Liver (tissue), 9 donors: ENCODE results near the gene MYO3B. TPM values are rescaled to one million over a fixed set of nuclear protein-coding genes. Genes with fewer than 3 reads are reported as not detected.

Experiments used
- DNase-seq: peaks from one replicate; pipeline ENCODE4 v3.0.0-alpha.2; 2017; ENCODE audit warnings: low spot score
- H3K27ac ChIP-seq, 2 donors: one replicate each; pipeline ENCODE4 v1.7.0; 2013; ENCODE audit warnings: inconsistent platforms in 2 of 2, low read length in 2 of 2, control low read depth in 1 of 2, low read depth in 1 of 2, mild to moderate bottlenecking in 1 of 2
- H3K27me3 ChIP-seq, 4 donors: one replicate each; pipeline versions ENCODE4 v1.6.1 to v1.7.0; 2013; ENCODE audit warnings: low read length in 3 of 4, inconsistent platforms in 1 of 4, mild to moderate bottlenecking in 1 of 4, moderate library complexity in 1 of 4; ENCODE audit not compliant: control insufficient read depth in 4 of 4, insufficient read depth in 4 of 4
- H3K36me3 ChIP-seq, 4 donors: one replicate each; pipeline versions ENCODE4 v1.6.1 to v1.7.0; 2013; ENCODE audit warnings: low read length in 3 of 4, mild to moderate bottlenecking in 3 of 4, low read depth in 1 of 4, moderate library complexity in 1 of 4; ENCODE audit not compliant: control insufficient read depth in 4 of 4, insufficient read depth in 3 of 4
- H3K4me1 ChIP-seq, 4 donors: one replicate each; pipeline versions ENCODE4 v1.6.1 to v1.7.0; 2013; ENCODE audit warnings: low read length in 3 of 4, mild to moderate bottlenecking in 3 of 4, moderate library complexity in 1 of 4; ENCODE audit not compliant: control insufficient read depth in 4 of 4, insufficient read depth in 4 of 4
- H3K4me3 ChIP-seq, 3 donors: one replicate each; pipeline versions ENCODE4 v1.6.1 to v1.7.0; 2013; ENCODE audit warnings: low read length in 3 of 3, control low read depth in 1 of 3, low read depth in 1 of 3, mild to moderate bottlenecking in 1 of 3
- H3K9ac ChIP-seq, 2 donors: one replicate each; pipeline ENCODE4 v1.7.0; 2013; ENCODE audit warnings: low read length in 2 of 2, mild to moderate bottlenecking in 2 of 2, moderate library complexity in 2 of 2, control low read depth in 1 of 2, low read depth in 1 of 2
- H3K9me3 ChIP-seq, 4 donors: one replicate each; pipeline versions ENCODE4 v1.6.1 to v1.7.0; 2013; ENCODE audit warnings: low read length in 3 of 4; ENCODE audit not compliant: control insufficient read depth in 4 of 4
- ATF3 ChIP-seq: IDR thresholded peaks from 2 replicates; pipeline ENCODE4 v1.6.1; 2016; ENCODE audit warnings: antibody characterized with exemption
- FOXA1 ChIP-seq: IDR thresholded peaks from 2 replicates; pipeline ENCODE4 v1.6.1; 2016; ENCODE audit warnings: antibody characterized with exemption
- HNF4A ChIP-seq, 2 donors: conservative IDR thresholded peaks; 2 replicates each; pipeline ENCODE4 v1.6.1; 2016; ENCODE audit warnings: antibody characterized with exemption in 2 of 2, mild to moderate bottlenecking in 2 of 2
- MAX ChIP-seq: IDR thresholded peaks from 2 replicates; pipeline ENCODE4 v1.6.1; 2016; ENCODE audit warnings: antibody characterized with exemption
- NR2F2 ChIP-seq: IDR thresholded peaks from 2 replicates; pipeline ENCODE4 v1.6.1; 2016; ENCODE audit warnings: antibody characterized with exemption
- RAD21 ChIP-seq, 2 donors: IDR thresholded peaks; 2 replicates each; pipeline ENCODE4 v1.6.1; 2016; ENCODE audit warnings: antibody characterized with exemption in 2 of 2, mild to moderate bottlenecking in 2 of 2
- REST ChIP-seq: IDR thresholded peaks from 2 replicates; pipeline ENCODE4 v1.6.1; 2016; ENCODE audit warnings: antibody characterized with exemption, mild to moderate bottlenecking
- RXRA ChIP-seq, 2 donors: IDR thresholded peaks; 2 replicates each; pipeline ENCODE4 v1.6.1; 2017 to 2018; ENCODE audit warnings: antibody characterized with exemption in 2 of 2, mild to moderate bottlenecking in 1 of 2
- YY1 ChIP-seq: IDR thresholded peaks from 2 replicates; pipeline ENCODE4 v1.6.1; 2016; ENCODE audit warnings: antibody characterized with exemption, mild to moderate bottlenecking
- WGBS: extraction: QIAGEN DNeasy Blood & Tissue Kit; methylation state at CpG from one replicate; pipeline ENCODE4 v1.1.7; 2013; 5-methylcytosine and 5-hydroxymethylcytosine counted together
- polyA plus RNA-seq, 2 donors: library from polyadenylated mRNA; stranded (reverse) in 1 of 2; unstranded in 1 of 2; fragments of 200-250 nt in 1 of 2; fragments of >200 nt in 1 of 2; fragmentation: Nextera tagmentation in 1 of 2; extraction: Ambion mirVana in 1 of 2; gene quantifications; one replicate each; pipeline versions ENCODE4 v1.2.1 to v1.2.3, GENCODE V29; 2013 to 2015
- total RNA-seq, 2 donors: library from RNA; depleted of rRNA; stranded (reverse); fragments of >200 nt; gene quantifications; one replicate each; pipeline ENCODE4 v1.2.3, GENCODE V29; 2014
- donor health status: healthy.
- donor health status: healthy.
- donor health status: healthy.
- donor health status: healthy.
- donor health status: healthy.

MYO3B gene
- total and polyA plus RNA-seq, 4 donors: under 0.01 to 0.05 TPM; not detected in 2

GRCh38 chr2:170313992-170314348, 136.0 kb downstream of the MYO3B start:
- Histone ChIP-seq H3K9me3 (no peaks in the 10 kb centered on the region), H3K27ac (no peak overlapping the region), H3K4me3 (no peak overlapping the region), H3K36me3 (no peaks in the 10 kb centered on the region), H3K27me3 (peaks cover 0 to 13% (median 0%) of the 10 kb centered on the region in 4 donors), H3K4me1 (peaks cover 0 to 5% (median 0%) of the 10 kb centered on the region in 4 donors), H3K9ac (no peak overlapping the region)
- WGBS: 65% methylated on average over 3 of the region's 3 CpGs
- no peak for TF ChIP-seq YY1
- TF ChIP-seq FOXA1: no peak
- TF ChIP-seq NR2F2: no peak
- TF ChIP-seq REST: no peak
- no peak for DNase-seq

GRCh38 chr2:170314744-170315447, 136.9 kb downstream of the MYO3B start:
- H3K27ac ChIP-seq: no peak overlapping the region
- H3K27me3 ChIP-seq: peaks cover 0 to 13% (median 0%) of the 10 kb centered on the region in 4 donors
- no peak for DNase-seq
- no peaks in the 10 kb centered on the region for H3K36me3 ChIP-seq
- H3K4me3 ChIP-seq: no peak overlapping the region
- WGBS: 68% methylated on average over 7 of the region's 7 CpGs
- H3K9ac ChIP-seq: no peak overlapping the region
- TF ChIP-seq MAX (no peak), HNF4A (conservative IDR thresholded peaks at IDR 0.05) (peak; percentile 40 to 57)
- no peaks in the 10 kb centered on the region for H3K9me3 ChIP-seq
- H3K4me1 ChIP-seq: peaks cover 0 to 5% (median 0%) of the 10 kb centered on the region in 4 donors

GRCh38 chr2:170320948-170321347, 143.0 kb downstream of the MYO3B start:
- H3K27ac ChIP-seq: no peak overlapping the region
- no peak overlapping the region for H3K9ac ChIP-seq
- H3K36me3 ChIP-seq: no peaks in the 10 kb centered on the region
- TF ChIP-seq ATF3 (no peak), HNF4A (conservative IDR thresholded peaks at IDR 0.05) (no peak), NR2F2 (no peak), RAD21 (IDR thresholded peaks at IDR 0.05) (no peak), RXRA (IDR thresholded peaks at IDR 0.05) (no peak)
- H3K9me3 ChIP-seq: peaks cover 0 to 1% (median 0%) of the 10 kb centered on the region in 4 donors
- H3K27me3 ChIP-seq: peaks cover 0 to 6% (median 0%) of the 10 kb centered on the region in 4 donors
- 85% methylated on average over 3 of the region's 3 CpGs for WGBS
- no peak for DNase-seq
- H3K4me1 ChIP-seq: no peaks in the 10 kb centered on the region
- no peak overlapping the region for H3K4me3 ChIP-seq
